Measurements from ENCODE around the gene TAS1R3. TPM values are rescaled to one million over a fixed set of nuclear protein-coding genes. Genes with fewer than 3 reads are reported as not detected.

Gene TAS1R3
- total RNA-seq, 1 donor from 2014 or later = 0.50 TPM

DNA sequence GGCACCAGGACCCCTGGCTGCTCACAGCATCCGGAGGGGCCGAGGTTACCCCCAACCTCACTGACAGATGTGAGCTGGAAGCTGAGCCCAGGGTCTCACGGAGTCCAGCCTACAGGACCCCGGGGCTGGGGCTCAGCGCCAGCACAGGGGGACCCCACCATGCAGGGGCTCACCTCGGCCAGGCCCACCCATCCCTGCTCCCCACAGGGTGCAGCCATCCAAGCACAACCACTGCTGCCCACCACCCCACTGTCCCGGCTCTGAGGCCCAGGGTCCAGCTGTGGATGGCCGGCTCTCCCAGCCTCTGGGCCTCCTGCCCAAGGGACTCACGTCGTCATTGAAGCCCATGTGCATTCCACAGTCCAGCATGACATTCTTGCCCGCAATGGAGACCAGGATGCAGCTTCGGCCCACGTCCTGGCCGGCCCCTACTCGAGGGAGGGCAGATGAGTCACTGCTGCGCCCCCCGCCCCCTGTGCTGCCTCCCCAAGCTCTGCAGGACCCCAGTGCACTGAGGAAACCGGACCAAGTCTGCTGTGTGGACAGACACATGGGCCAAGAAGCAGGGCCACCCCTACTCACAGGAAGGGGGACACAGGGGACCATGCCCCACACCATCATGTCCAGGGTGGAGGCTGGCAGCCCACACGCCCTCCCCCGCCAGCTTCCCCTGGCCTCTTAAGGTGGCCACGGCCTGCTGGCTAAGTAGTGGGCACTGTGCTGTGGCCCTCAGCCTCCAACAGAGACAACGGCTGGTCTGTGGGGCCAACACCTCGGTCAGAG is 10.2 kb upstream of the TAS1R3 start:
- no peaks in the 10 kb centered on the region for H3K9me3 Mint-ChIP-seq (ENCODE audit: unreplicated experiment)
- no peak overlapping the region for H3K27ac Mint-ChIP-seq (ENCODE audit: unreplicated experiment)
- peaks cover 27% of the 10 kb centered on the region for H3K4me1 Mint-ChIP-seq (ENCODE audit: low read depth, unreplicated experiment)
- peaks cover 69% of the 10 kb centered on the region for H4K20me1 ChIP-seq (ENCODE audit: insufficient read depth, low read length)
- no peaks in the 10 kb centered on the region for H3K27me3 ChIP-seq (ENCODE audit: insufficient read depth, low read length)
- H3K27ac ChIP-seq (ENCODE audit: low read depth, low read length) = peak overlapping the region; percentile 50
- TF ChIP-seq, protein P1, sequence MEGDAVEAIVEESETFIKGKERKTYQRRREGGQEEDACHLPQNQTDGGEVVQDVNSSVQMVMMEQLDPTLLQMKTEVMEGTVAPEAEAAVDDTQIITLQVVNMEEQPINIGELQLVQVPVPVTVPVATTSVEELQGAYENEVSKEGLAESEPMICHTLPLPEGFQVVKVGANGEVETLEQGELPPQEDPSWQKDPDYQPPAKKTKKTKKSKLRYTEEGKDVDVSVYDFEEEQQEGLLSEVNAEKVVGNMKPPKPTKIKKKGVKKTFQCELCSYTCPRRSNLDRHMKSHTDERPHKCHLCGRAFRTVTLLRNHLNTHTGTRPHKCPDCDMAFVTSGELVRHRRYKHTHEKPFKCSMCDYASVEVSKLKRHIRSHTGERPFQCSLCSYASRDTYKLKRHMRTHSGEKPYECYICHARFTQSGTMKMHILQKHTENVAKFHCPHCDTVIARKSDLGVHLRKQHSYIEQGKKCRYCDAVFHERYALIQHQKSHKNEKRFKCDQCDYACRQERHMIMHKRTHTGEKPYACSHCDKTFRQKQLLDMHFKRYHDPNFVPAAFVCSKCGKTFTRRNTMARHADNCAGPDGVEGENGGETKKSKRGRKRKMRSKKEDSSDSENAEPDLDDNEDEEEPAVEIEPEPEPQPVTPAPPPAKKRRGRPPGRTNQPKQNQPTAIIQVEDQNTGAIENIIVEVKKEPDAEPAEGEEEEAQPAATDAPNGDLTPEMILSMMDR (IDR thresholded peaks at IDR 0.05; ENCODE audit: insufficient read depth, low read depth, low read length) = no peak
- no peak for TF ChIP-seq EZH2 (IDR thresholded peaks at IDR 0.05; ENCODE audit: insufficient read depth, low read length)
- FAIRE-seq (no peak), DNase-seq (ENCODE audit: low read depth) (peak; percentile 55)
- H3K9me3 ChIP-seq (ENCODE audit: insufficient read depth, low read depth, low read length) = no peaks in the 10 kb centered on the region
- no peak overlapping the region for H2AFZ ChIP-seq (ENCODE audit: low read depth, low read length)
- H3K36me3 ChIP-seq (ENCODE audit: insufficient read depth, low read length) = peaks cover 5% of the 10 kb centered on the region
- no peak overlapping the region for H3K4me3 ChIP-seq (ENCODE audit: insufficient read depth, low read depth, low read length)
- peaks cover 82% of the 10 kb centered on the region for H3K79me2 ChIP-seq (ENCODE audit: insufficient read depth, low read length)
- peaks cover 10% of the 10 kb centered on the region for H3K36me3 Mint-ChIP-seq (ENCODE audit: low read depth, unreplicated experiment)
- H3K4me1 ChIP-seq (ENCODE audit: insufficient read depth, low read length) = peaks cover 38% of the 10 kb centered on the region
- H3K4me3 Mint-ChIP-seq (ENCODE audit: unreplicated experiment) = no peak overlapping the region
- peak overlapping the region; percentile 31 for H3K9ac ChIP-seq (ENCODE audit: low read length)
- peak overlapping the region; percentile 35 for H3K4me2 ChIP-seq (ENCODE audit: low read length)
- H3K27me3 Mint-ChIP-seq (ENCODE audit: low read depth, unreplicated experiment) = no peaks in the 10 kb centered on the region

DNA sequence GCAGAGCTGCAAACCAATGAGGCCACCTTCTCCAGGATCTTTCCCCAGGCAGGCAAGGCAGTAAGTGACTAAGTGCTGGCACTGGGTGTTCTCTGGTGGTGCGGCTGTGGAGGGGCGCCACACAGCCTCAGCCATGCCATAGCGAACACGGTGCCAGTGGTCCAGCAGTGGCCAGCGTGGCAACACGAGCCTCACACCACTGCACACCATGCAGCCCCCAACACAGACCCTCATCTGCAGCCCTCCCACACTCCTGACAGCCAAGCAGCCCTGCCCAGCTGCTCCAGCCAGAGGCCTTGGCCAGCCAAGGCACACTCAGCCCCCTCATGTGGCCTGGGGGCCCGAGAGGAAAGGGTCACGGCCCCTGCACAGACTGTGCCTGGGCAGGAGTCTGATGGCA is 9.6 kb upstream of the TAS1R3 start:
- Histone ChIP-seq H2AFZ (ENCODE audit: low read depth, low read length) (no peak overlapping the region), H3K4me3 (ENCODE audit: insufficient read depth, low read depth, low read length) (no peak overlapping the region), H3K27me3 (ENCODE audit: insufficient read depth, low read length) (no peaks in the 10 kb centered on the region), H3K79me2 (ENCODE audit: insufficient read depth, low read length) (peaks cover 82% of the 10 kb centered on the region), H3K4me1 (ENCODE audit: insufficient read depth, low read length) (peaks cover 38% of the 10 kb centered on the region), H3K27ac (ENCODE audit: low read depth, low read length) (no peak overlapping the region), H4K20me1 (ENCODE audit: insufficient read depth, low read length) (peaks cover 71% of the 10 kb centered on the region), H3K9me3 (ENCODE audit: insufficient read depth, low read depth, low read length) (no peaks in the 10 kb centered on the region), H3K4me2 (ENCODE audit: low read length) (peak overlapping the region; percentile 35), H3K36me3 (ENCODE audit: insufficient read depth, low read length) (peaks cover 2% of the 10 kb centered on the region), H3K9ac (ENCODE audit: low read length) (peak overlapping the region; percentile 31)
- TF ChIP-seq, protein P1 (IDR thresholded peaks at IDR 0.05; ENCODE audit: insufficient read depth, low read depth, low read length) = no peak
- no peak for TF ChIP-seq EZH2 (IDR thresholded peaks at IDR 0.05; ENCODE audit: insufficient read depth, low read length)
- Mint-ChIP-seq H3K36me3 (ENCODE audit: low read depth, unreplicated experiment) (peaks cover 9% of the 10 kb centered on the region), H3K27me3 (ENCODE audit: low read depth, unreplicated experiment) (no peaks in the 10 kb centered on the region), H3K4me3 (ENCODE audit: unreplicated experiment) (no peak overlapping the region), H3K27ac (ENCODE audit: unreplicated experiment) (no peak overlapping the region), H3K9me3 (ENCODE audit: unreplicated experiment) (no peaks in the 10 kb centered on the region), H3K4me1 (ENCODE audit: low read depth, unreplicated experiment) (peaks cover 26% of the 10 kb centered on the region)
- no peak for DNase-seq (ENCODE audit: low read depth)
- no peak for FAIRE-seq

DNA sequence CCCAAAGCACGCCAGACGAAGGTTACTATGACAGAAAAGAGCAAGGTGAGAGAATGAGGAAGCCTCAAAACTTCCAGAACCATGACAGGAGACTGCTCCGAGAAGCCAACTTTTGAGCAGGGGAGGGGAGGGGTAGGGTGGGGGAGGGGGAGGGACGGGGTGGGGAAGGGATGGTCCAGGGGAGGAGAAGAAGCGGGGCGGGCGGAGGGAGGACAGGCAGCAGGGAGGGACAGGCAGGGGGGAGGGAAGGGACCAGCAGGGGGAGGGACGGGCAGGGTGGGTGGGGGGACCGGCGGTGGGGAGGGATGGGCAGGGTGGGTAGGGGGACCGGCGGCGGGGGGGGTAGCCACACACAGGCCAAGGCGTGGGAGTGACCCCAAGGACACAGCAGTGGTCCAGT is 8.7 kb upstream of the TAS1R3 start:
- H2AFZ ChIP-seq (ENCODE audit: low read depth, low read length) = no peak overlapping the region
- H3K9ac ChIP-seq (ENCODE audit: low read length) = no peak overlapping the region
- TF ChIP-seq, protein P1 (IDR thresholded peaks at IDR 0.05; ENCODE audit: insufficient read depth, low read depth, low read length) = no peak
- TF ChIP-seq EZH2 (IDR thresholded peaks at IDR 0.05; ENCODE audit: insufficient read depth, low read length) = no peak
- H3K36me3 ChIP-seq (ENCODE audit: insufficient read depth, low read length) = no peaks in the 10 kb centered on the region
- H3K27ac ChIP-seq (ENCODE audit: low read depth, low read length) = no peak overlapping the region
- DNase-seq (ENCODE audit: low read depth) (no peak), FAIRE-seq (no peak)
- H3K4me1 ChIP-seq (ENCODE audit: insufficient read depth, low read length) = peaks cover 38% of the 10 kb centered on the region
- Mint-ChIP-seq H3K4me1 (ENCODE audit: low read depth, unreplicated experiment) (peaks cover 26% of the 10 kb centered on the region), H3K9me3 (ENCODE audit: unreplicated experiment) (no peaks in the 10 kb centered on the region), H3K36me3 (ENCODE audit: low read depth, unreplicated experiment) (peaks cover 7% of the 10 kb centered on the region), H3K27me3 (ENCODE audit: low read depth, unreplicated experiment) (no peaks in the 10 kb centered on the region), H3K4me3 (ENCODE audit: unreplicated experiment) (peak overlapping the region; percentile 76), H3K27ac (ENCODE audit: unreplicated experiment) (no peak overlapping the region)
- H3K9me3 ChIP-seq (ENCODE audit: insufficient read depth, low read depth, low read length) = no peaks in the 10 kb centered on the region
- H4K20me1 ChIP-seq (ENCODE audit: insufficient read depth, low read length) = peaks cover 74% of the 10 kb centered on the region
- no peaks in the 10 kb centered on the region for H3K27me3 ChIP-seq (ENCODE audit: insufficient read depth, low read length)
- H3K4me3 ChIP-seq (ENCODE audit: insufficient read depth, low read depth, low read length) = no peak overlapping the region
- no peak overlapping the region for H3K4me2 ChIP-seq (ENCODE audit: low read length)
- H3K79me2 ChIP-seq (ENCODE audit: insufficient read depth, low read length) = peaks cover 83% of the 10 kb centered on the region

All from astrocyte (in vitro differentiated cells and primary cell).